Stimulated activated CD8-positive, alpha-beta memory T cell treated with anti-CD3 and anti-CD28 coated beads, Interleukin-12 subunit alpha, Interleukin-12 subunit beta, amount 100 ng/mL, for 4 hours (primary cell): ENCODE results near the gene ABCA3.
A peak's percentile ranks its signal among the peaks of the same experiment; 100 is the strongest.
"Not testable (repeated sequence)": the region's sequence is repeated elsewhere in the genome, so short reads cannot be mapped to it uniquely, and the experiment has no call there.

Source experiments
- DNase-seq: peaks from one replicate; pipeline ENCODE4 v3.0.0-alpha.2; 2020; ENCODE audit warnings: low read depth

The ABCA3 gene

GRCh38 chr16:2252806-2253148 lies 87.8 kb downstream of the ABCA3 start:
- DNase-seq, result no peak

- DNase-seq, result peak; percentile 71
Measured at GRCh38 chr16:2251296-2252111, 89.0 kb downstream of the ABCA3 start, which contains the start of gene ECI1. TSS of gene ECI1 (minus strand) at chr16:2251587. CDS start at chr16:2251566, 21 bp downstream.

GRCh38 chr16:2250652-2251295 lies 89.8 kb downstream of the ABCA3 start:
- DNase-seq, result no peak

GRCh38 chr16:2246301-2246885 lies 94.1 kb downstream of the ABCA3 start:
- DNase-seq, result no peak

GRCh38 chr16:2244926-2245795 lies 95.4 kb downstream of the ABCA3 start:
- no peak for DNase-seq

- DNase-seq, result no peak
Measured at GRCh38 chr16:2244301-2244700, 96.2 kb downstream of the ABCA3 start.

GRCh38 chr16:2243781-2244180 lies 96.7 kb downstream of the ABCA3 start:
- no peak for DNase-seq

- DNase-seq, result no peak
Measured at GRCh38 chr16:2243031-2243528, 97.4 kb downstream of the ABCA3 start.

- no peak for DNase-seq
Measured at GRCh38 chr16:2242598-2242997, 97.9 kb downstream of the ABCA3 start.

- DNase-seq, result not testable (repeated sequence)
Measured at GRCh38 chr16:2240331-2240730, 100.2 kb downstream of the ABCA3 start.

GRCh38 chr16:2238838-2239675 lies 101.5 kb downstream of the ABCA3 start:
- DNase-seq, result no peak

GRCh38 chr16:2238150-2238837 lies 102.2 kb downstream of the ABCA3 start:
- no peak for DNase-seq

GRCh38 chr16:2237493-2238149 lies 102.9 kb downstream of the ABCA3 start:
- DNase-seq, result no peak

- no peak for DNase-seq
Measured at GRCh38 chr16:2237102-2237482, 103.4 kb downstream of the ABCA3 start.

GRCh38 chr16:2236337-2237101 lies 104.0 kb downstream of the ABCA3 start, which contains the start of gene DNASE1L2:
TSS of gene DNASE1L2 (plus strand) at chr16:2236444. CDS start at chr16:2236817, 373 bp downstream.
- no peak for DNase-seq

GRCh38 chr16:2235695-2236336 lies 104.7 kb downstream of the ABCA3 start:
- DNase-seq, result no peak

GRCh38 chr16:2235234-2235651 lies 105.3 kb downstream of the ABCA3 start:
- DNase-seq, result no peak

- no peak for DNase-seq
Measured at GRCh38 chr16:2234813-2235170, 105.7 kb downstream of the ABCA3 start.
